ENCODE measurements around the gene WDR70. TPM values are rescaled to one million over a fixed set of nuclear protein-coding genes. Genes with fewer than 3 reads are reported as not detected.
"Not testable (repeated sequence)": the region's sequence is repeated elsewhere in the genome, so short reads cannot be mapped to it uniquely, and the experiment has no call there.

WDR70 gene
- total RNA-seq, 1 experiment from 2014 or later = 31.3 TPM

GRCh38 chr5:37370864-37371726 is 8.0 kb upstream of the WDR70 start, which contains the start of gene NUP155:
NUP155 (minus strand) TSS chr5:37371106; CDS start chr5:37370977, 129 bp downstream.
- CTCF ChIA-PET = interaction anchor here (0.5 to 1.1 kb wide), 6 partner anchors 12 to 1146 kb away, joined by 3 to 6 read pairs (median 3); no protein-coding TSS in a partner anchor
- H3K36me3 Mint-ChIP-seq (ENCODE audit: insufficient read depth, unreplicated experiment) = peaks cover 12% of the 10 kb centered on the region
- peaks cover 12% of the 10 kb centered on the region for H3K4me1 Mint-ChIP-seq (ENCODE audit: insufficient read depth, unreplicated experiment)
- no TSS peak for BruUV-seq (replicated peaks)
- no peaks in the 10 kb centered on the region for H3K27me3 Mint-ChIP-seq (ENCODE audit: insufficient read depth, unreplicated experiment)
- no peaks in the 10 kb centered on the region for H3K9me3 Mint-ChIP-seq (ENCODE audit: unreplicated experiment)
- TF ChIP-seq CTCF (IDR thresholded peaks at IDR 0.05; ENCODE audit: unreplicated experiment) = no peak
- intact Hi-C loops (cut with micrococcal nuclease) = loop anchor here (2.0 kb wide), 1 partner anchor 122 kb away; the partner anchor contains the start of gene CPLANE1
- DNase-seq (ENCODE audit: unreplicated experiment) = peak; percentile 99
- H3K4me3 Mint-ChIP-seq (ENCODE audit: unreplicated experiment) = peak within 1 kb of the TSS; percentile 86
- H3K27ac Mint-ChIP-seq (ENCODE audit: low read depth, unreplicated experiment) = peak within 1 kb of the TSS; percentile 93
- POLR2A ChIA-PET = interaction anchor here (0.6 to 3.2 kb wide), 17 partner anchors 9 to 1629 kb away, joined by 3 to 60 read pairs (median 4); partner anchors contain the start of genes CPLANE1 and WDR70

GRCh38 chr5:37375091-37375490 is 4.0 kb upstream of the WDR70 start:
- ChIA-PET CTCF (no interaction called here), POLR2A (no interaction called here)
- no peak overlapping the region for H3K27ac Mint-ChIP-seq (ENCODE audit: low read depth, unreplicated experiment)
- no peak overlapping the region for H3K4me3 Mint-ChIP-seq (ENCODE audit: unreplicated experiment)
- H3K27me3 Mint-ChIP-seq (ENCODE audit: insufficient read depth, unreplicated experiment) = no peaks in the 10 kb centered on the region
- no peaks in the 10 kb centered on the region for H3K4me1 Mint-ChIP-seq (ENCODE audit: insufficient read depth, unreplicated experiment)
- no peak for TF ChIP-seq CTCF (IDR thresholded peaks at IDR 0.05; ENCODE audit: unreplicated experiment)
- no peak for DNase-seq (ENCODE audit: unreplicated experiment)
- intact Hi-C loops (cut with micrococcal nuclease) = no loop called here
- BruUV-seq (replicated peaks) = no TSS peak
- H3K9me3 Mint-ChIP-seq (ENCODE audit: unreplicated experiment) = no peaks in the 10 kb centered on the region
- H3K36me3 Mint-ChIP-seq (ENCODE audit: insufficient read depth, unreplicated experiment) = no peaks in the 10 kb centered on the region

GRCh38 chr5:37378066-37378465 is 1.1 kb upstream of the WDR70 start:
- H3K4me1 Mint-ChIP-seq (ENCODE audit: insufficient read depth, unreplicated experiment); DNase-seq (ENCODE audit: unreplicated experiment); H3K27me3 Mint-ChIP-seq (ENCODE audit: insufficient read depth, unreplicated experiment); intact Hi-C loops (cut with micrococcal nuclease); H3K27ac Mint-ChIP-seq (ENCODE audit: low read depth, unreplicated experiment); H3K9me3 Mint-ChIP-seq (ENCODE audit: unreplicated experiment); BruUV-seq (replicated peaks): not testable (repeated sequence)
- POLR2A ChIA-PET = interaction anchor here (3.4 kb wide), 1 partner anchor 8 kb away, joined by 60 read pairs; the partner anchor contains the start of gene NUP155
- H3K36me3 Mint-ChIP-seq (ENCODE audit: insufficient read depth, unreplicated experiment) = peaks cover 22% of the 10 kb centered on the region
- H3K4me3 Mint-ChIP-seq (ENCODE audit: unreplicated experiment) = peak overlapping the region; percentile 21
- CTCF ChIA-PET = interaction anchor here (0.8 to 1.4 kb wide), 2 partner anchors 21 to 156 kb away, joined by 3 to 4 read pairs; no protein-coding TSS in a partner anchor

GRCh38 chr5:37391591-37391990 is 12.5 kb downstream of the WDR70 start:
- Mint-ChIP-seq H3K27me3 (ENCODE audit: insufficient read depth, unreplicated experiment) (no peaks in the 10 kb centered on the region), H3K4me3 (ENCODE audit: unreplicated experiment) (no peak overlapping the region), H3K4me1 (ENCODE audit: insufficient read depth, unreplicated experiment) (no peaks in the 10 kb centered on the region), H3K9me3 (ENCODE audit: unreplicated experiment) (no peaks in the 10 kb centered on the region), H3K36me3 (ENCODE audit: insufficient read depth, unreplicated experiment) (peaks cover 78% of the 10 kb centered on the region), H3K27ac (ENCODE audit: low read depth, unreplicated experiment) (no peak overlapping the region)
- DNase-seq (ENCODE audit: unreplicated experiment) = no peak
- TF ChIP-seq CTCF (IDR thresholded peaks at IDR 0.05; ENCODE audit: unreplicated experiment) = no peak
- intact Hi-C loops (cut with micrococcal nuclease) = no loop called here
- no TSS peak for BruUV-seq (replicated peaks)
- ChIA-PET POLR2A (no interaction called here), CTCF (no interaction called here)
